Mammary epithelial cell (primary cell): ENCODE results near the gene PRKN.

Experiments used
- EZH2 ChIP-seq: IDR thresholded peaks from 2 replicates; pipeline ENCODE4 v1.6.1; 2012; ENCODE audit warnings: low read length, inconsistent platforms, borderline replicate concordance
- TF ChIP-seq, protein P1 (sequence below), 2 donors: IDR thresholded peaks in 1 of 2; conservative IDR thresholded peaks in 1 of 2; 2 replicates each; pipeline ENCODE4 v1.5.1; 2011 to 2012; ENCODE audit warnings: inconsistent platforms in 2 of 2, low read length in 2 of 2, mild to moderate bottlenecking in 2 of 2, control low read depth in 1 of 2, low read depth in 1 of 2; ENCODE audit not compliant: insufficient read depth in 1 of 2; ENCODE audit errors: extremely low read depth in 1 of 2

DNA sequence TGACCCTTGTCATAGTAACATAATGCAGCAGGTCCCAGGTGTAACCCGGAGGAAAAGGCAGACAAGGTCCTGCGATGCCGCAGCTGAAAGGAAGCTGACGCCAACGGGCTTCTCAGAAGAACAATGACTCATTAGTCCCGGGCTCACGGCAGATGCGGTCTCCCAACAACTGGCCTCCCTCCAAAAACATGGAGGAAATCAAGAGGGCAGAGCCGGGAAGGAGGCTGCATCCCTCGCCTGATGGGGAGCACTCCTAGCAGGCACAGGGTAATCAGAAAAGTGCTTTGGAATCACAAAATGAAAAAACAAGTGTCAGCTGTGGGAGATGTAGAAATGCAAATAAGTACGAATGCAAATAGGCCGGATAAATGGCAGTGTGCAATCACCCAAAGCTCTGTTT is 1288.5 kb downstream of the PRKN start:
- TF ChIP-seq, protein P1, sequence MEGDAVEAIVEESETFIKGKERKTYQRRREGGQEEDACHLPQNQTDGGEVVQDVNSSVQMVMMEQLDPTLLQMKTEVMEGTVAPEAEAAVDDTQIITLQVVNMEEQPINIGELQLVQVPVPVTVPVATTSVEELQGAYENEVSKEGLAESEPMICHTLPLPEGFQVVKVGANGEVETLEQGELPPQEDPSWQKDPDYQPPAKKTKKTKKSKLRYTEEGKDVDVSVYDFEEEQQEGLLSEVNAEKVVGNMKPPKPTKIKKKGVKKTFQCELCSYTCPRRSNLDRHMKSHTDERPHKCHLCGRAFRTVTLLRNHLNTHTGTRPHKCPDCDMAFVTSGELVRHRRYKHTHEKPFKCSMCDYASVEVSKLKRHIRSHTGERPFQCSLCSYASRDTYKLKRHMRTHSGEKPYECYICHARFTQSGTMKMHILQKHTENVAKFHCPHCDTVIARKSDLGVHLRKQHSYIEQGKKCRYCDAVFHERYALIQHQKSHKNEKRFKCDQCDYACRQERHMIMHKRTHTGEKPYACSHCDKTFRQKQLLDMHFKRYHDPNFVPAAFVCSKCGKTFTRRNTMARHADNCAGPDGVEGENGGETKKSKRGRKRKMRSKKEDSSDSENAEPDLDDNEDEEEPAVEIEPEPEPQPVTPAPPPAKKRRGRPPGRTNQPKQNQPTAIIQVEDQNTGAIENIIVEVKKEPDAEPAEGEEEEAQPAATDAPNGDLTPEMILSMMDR (conservative IDR thresholded peaks at IDR 0.05 in 1 of 2, IDR thresholded peaks at IDR 0.05 in 1 of 2; ENCODE audit: extremely low read depth in 1 of 2, insufficient read depth in 1 of 2, low read depth in 1 of 2, low read length in 2 of 2): no peak
- no peak for TF ChIP-seq EZH2
